Activated gamma-delta T cell treated with Interleukin-2 at 50 U/mL for 16 hours (primary cell): Measurements from ENCODE around the gene CACNB2.

Experiments used
- DNase-seq: peaks from one replicate; pipeline ENCODE4 v3.0.0-alpha.2; 2020

Gene CACNB2

DNA sequence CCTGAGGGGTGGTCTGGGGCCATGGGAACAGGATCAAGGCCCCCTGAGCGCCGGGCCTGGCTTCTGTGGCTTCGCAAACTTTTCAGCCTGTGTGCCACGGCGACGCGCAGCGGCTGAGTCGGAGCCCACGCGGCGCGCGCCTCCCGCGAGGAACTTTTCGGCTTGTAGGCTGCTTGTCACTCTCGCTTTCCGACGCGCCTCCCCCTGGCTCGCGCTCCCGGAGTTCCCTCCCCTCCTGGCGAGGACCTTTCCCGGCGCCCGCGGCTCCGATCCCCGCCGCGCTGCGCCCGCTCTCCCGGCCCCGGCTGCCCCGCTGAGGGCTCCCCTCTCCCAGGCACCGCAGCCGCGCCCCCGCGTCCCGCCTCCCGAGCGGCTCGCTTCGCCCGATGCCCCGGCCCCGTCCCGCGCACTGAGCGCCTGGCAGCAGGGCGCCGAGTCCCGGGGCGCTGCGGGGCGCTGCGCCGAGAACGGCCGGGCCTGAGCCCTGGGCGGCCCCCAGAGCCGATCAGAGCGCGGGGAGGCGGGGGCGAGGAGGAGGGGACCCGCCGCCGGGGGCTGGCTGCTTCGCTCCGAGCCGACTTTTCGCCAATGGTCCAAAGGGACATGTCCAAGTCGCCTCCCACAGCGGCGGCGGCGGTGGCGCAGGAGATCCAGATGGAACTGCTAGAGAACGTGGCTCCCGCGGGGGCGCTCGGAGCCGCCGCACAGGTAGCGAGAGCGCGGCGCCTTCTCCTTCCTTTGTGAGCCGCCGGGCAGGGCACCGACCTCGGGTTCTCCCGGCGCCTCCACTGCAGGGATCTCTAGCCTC, at the start of gene CACNB2:
Gene CACNB2 (plus strand): TSS at position 276 of the 808 bp plus-strand sequence.
- no peak for DNase-seq

DNA sequence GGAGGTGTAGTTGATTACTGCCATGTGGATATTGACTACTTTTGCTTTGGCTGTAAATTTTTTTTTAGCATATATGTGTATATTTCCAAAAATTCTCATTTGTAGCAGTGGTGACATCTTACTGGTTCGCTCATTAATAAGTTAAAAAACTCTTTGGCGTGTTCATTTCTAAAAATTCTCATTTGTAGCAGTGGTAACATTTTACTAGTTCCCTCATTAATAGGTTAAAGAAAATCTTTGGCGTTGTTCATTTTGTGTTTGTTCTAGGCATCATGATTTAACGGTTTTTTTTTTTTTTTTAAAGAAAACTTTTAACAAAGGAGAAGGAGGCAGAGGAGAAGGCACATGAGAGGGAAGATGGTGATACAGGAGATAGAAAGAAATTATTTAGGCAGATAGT, 45.9 kb upstream of the CACNB2 start:
- no peak for DNase-seq

DNA sequence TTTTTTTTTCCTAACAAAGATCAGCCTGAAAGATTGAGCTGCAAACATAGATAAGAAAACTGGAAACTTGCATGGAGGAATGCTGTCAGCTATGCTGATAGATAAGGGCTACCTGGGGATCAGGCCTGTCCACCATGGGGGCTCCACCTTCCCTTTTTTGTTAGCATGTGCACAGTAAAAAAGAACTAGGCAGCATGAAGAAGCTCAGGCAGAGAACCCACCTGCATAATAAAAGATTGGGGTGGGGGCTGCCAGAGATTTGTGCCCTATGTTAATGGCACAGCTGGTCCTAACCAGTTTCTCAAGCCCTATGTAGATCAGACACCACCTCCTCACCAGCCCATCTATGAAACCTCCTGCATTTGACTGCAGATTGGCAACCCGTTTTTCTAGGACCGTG, 45.4 kb upstream of the CACNB2 start:
- no peak for DNase-seq

DNA sequence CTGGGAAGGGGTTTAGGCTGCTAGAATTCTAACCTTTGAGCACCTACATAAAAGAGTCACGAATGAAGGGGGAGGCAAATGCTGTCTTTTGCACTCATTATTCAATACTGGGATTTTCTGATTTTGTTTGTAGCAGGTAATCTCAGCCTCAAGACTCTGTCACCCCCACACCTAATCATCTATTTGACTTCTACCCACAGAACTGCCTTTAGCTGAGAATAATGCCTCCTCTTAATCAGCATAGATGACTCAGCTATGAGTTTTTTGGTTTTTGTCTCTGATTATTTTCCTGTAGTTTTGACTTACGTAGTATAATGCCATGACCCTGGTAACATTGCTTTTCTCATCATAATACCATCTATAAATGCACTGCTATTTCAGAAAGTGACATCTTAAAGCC, 42.7 kb upstream of the CACNB2 start:
- no peak for DNase-seq

DNA sequence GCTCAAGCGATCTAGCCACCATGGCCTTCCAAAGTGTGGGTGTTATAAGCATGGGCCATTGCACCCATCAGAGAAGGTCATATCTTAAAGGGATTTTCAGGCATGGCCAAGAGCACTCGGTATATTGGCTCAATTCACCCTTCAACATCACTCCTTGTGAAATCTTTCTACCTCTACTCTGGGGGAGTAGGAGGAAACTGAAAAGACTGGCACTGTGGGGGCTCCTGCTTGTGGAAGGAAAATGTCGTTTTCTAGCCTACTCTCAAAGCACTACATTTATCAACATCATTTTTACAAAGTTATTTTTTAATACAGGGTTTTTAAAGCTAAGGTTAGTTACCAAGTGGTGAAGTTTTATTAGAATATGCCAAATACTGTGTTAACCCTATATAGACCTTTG, 42.0 kb upstream of the CACNB2 start:
- no peak for DNase-seq

DNA sequence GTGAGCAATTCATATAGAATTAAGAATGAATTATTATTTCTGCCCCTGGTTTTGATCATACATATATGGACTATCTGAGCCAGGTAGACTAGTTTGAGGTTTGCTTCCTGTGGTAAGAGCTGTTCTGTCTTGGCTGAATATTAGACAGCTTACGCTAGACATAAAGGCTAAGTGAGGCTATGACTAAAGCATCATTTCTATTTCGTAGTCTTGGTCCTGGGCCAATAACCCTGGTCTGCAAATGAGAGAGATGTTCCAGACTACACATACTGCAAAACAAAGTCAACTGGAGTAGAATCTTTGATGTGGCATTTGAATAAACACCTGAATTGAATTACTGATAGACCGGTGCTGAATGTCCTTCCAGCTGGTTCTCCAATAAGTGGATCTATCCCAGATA, 40.8 kb upstream of the CACNB2 start:
- no peak for DNase-seq

DNA sequence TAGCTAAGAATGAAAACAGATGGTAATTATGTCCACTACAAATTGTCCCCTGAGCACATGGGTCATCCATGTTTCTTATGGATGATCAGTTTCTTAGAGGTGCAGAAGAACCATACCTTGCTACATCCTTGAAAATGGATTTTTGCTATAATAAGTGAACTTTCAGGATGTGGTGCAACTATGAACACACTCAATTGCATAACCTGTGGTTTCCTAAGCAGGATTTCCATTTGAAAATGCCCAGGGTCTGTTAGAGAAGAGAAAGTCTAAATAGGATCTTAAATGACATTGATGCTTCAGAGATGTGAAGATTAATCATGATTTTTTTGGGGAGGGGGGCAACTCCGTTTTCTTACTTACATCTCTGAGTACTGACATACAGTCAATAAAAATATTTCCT, 39.6 kb upstream of the CACNB2 start:
- no peak for DNase-seq

DNA sequence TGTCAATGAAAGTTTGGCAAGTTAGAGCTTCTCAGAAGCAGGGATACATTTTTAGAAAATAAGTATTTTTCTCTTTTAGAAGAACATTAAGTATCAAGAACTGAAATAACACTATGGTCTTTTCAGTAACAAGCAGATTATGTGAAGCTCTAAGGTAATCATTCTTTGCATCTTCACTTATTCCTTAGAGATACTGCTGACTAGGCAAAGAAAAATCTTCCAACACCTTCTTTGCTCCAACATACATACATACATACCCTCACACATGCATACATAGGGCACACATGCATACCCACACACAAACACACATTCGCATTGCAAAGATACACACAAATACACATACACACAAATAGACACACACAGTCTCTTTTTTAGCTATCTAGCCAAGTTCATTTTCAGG, 37.8 kb upstream of the CACNB2 start:
- DNase-seq = no peak

DNA sequence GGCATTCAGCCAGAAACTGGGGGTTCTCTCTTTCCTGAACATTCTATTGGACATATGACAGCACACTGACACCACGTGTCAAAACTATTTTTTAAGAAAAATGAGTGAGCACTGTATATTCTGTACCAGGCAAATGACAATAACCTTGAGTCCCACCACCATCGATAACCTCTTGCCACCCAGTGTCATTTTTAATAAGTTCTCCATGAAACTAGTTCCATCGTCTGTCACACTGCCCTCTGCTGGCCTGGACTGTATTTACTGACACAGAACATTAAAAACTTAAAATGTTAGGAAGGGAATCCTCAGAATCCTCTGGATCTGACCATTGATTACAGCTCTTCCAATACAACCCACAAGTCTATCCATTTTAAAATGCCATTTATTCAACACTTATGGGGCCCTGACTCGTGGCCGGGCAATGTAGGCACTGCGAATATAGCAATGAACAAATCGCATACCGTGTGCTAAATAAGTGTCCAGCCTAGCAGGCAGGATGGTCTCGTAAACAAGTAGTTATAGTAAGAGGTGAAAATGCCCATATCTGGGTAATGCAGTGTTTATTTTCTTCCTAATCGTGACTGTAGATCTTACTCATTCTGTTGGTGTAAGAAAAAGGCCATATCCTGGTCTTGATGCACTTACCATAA, 35.9 kb upstream of the CACNB2 start:
- DNase-seq = peak; percentile 27

DNA sequence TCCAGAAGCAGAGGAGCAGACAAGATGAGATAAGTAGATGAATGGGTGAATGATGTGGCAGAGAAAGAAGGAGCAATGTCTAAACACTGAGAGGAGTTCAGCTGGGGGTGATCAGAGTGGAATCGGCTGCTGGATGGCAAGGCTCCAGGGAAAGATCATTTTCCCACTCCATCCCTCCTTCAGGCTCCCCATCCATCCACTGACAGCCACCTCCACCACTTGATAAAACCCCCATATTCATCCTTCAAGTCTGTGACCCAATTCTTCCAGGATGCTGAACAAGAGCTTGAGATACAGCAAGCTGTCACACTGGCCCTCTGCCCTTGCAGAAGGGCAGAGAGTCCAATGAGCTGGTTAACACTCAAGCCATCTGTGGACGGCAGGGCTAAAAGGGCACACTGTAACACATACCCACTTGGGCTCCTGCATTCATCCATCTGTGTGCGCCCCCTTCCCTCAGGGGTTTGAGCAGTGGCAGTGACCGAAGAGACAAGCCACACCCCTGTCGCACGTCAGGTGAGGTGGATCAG, 30.8 kb upstream of the CACNB2 start:
- DNase-seq = no peak

DNA sequence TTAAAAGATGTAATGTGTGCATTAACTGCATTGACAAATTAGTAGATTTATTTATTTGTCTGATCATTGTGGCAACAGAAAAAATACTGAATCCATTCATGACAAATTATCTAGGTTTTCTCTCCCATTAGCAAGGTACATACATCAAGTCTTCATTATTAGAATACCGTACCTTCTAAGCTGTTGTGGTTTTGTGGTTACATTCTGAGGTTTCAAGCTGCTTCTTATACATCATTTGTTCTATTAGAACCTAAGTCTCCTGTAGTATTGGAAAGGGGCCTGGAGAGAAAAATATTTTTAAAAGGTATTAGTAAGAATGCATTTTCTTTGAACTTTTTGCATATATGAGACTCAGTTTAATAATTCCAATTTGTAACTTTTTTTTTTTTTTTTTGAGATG, 26.3 kb upstream of the CACNB2 start:
- no peak for DNase-seq

DNA sequence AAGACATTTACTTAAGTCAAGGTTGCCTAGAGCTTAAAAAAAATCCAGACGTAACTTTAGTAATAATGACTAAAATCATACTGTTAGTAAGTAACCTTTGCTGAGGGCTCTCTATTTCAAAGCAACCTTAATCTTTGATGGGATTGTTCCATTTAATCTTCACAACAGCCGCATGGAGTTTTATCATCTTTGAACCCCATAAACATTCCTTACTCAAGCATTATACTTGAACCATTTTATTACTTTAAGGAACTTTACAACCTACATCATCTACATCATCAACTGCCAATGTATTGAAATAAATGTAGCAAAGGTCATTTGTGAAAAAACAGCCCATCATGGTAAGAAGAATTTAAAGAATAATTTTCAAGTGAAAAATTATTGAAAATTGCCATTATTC, 22.9 kb upstream of the CACNB2 start:
- no peak for DNase-seq

DNA sequence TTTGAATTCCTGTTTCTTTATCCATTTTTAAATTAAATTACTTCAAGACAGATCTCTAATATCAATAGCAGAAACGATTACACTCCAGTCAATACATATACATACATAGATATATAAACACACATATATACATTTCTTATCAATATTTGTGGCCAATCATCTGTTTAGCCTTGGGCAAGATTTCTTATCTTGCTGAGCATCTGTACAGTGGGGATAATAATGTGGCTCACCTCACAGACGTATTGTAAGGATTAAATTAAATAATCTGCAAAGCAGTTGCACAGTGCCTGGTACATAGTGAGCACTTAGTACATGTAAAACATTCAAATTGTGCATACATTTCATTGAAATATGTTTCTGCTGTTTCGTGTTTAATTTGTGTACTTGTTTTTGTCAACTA, 17.5 kb upstream of the CACNB2 start:
- no peak for DNase-seq

DNA sequence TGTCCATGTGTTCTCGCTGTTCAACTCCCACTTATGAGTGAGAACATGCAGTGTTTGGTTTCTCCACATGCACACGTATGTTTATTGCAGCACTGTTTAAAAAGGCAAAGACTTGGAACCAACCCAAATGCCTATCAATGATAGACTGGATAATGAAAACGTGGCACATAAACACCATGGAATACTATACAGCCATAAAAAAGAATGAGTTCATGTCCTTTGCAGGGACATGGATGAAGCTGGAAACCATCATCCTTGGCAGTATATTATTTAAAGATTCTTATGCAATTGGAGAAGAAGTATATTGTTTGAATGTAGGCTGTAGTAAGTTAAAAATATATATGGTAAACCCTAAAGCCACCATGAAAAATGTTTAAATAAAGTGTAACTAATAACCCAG, 7.2 kb upstream of the CACNB2 start:
- no peak for DNase-seq

DNA sequence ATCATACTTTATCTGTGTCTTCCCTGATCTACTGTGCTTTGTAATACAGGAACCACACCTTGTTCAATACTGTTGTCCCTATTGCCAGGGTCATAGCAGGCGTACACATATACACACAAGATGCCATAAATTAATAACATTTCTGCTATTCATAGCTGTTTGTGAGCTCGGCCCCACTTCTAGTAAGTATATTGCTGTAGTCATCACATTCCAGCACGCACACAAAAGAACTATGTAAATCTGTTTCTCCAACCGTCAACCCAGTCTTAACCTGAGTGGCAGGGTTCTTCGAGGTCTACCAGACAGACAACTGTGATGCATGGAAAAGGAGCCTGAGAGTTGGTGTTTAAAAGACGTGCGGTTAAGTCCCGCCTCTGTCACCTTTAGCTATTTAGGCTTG, 5.7 kb upstream of the CACNB2 start:
- DNase-seq = no peak

DNA sequence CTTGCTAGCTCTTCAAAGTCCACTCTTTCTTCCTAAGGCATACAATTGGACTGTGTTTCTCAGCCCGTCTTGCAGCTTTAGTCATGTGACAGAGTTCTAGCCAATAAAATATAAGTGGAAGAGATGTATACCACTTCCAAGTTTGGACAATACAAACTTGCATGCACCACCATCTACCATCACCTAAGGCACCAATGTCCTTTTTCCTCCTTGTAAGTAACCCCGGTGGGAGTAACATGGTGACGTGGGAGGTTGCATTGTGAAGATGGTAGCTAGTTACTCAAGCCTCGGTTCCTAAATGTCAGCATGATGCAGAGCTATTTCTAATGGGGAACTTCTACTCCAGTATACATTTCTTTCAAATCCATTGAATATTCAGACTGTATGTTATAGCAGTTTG, 5.3 kb upstream of the CACNB2 start:
- DNase-seq = no peak

DNA sequence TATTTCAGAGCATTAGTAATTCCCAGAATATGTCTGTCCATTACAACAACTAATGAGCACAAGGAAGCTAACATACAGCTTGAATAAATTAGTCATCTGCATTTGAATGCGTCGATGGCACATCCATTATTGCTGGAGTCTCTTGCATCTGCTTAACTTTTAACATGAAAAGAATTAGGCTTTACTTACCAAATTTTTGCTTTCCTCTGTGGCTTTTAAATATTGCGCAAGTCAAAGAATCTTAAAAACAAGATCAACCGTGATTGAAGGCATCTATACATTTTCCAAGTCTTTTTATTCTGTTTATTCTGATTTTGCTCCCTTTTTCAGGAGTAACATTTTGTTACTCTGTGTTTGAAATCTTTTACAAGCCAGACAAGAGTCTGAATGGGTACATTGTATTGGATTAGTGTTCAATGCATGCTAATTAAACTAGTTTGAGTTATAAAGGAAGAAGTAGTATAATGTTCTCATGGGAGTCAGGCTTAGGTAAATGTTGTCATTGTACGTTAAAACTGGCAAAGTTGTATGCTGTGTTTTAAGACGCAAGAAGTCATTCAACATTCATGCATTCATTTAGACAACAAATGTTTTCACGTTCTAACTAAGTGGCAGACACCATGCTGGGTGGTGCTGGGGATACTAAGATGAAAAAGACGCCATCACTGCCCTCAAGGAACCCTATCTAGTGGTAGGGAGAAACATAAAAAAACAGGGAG, 4.0 kb upstream of the CACNB2 start:
- no peak for DNase-seq

DNA sequence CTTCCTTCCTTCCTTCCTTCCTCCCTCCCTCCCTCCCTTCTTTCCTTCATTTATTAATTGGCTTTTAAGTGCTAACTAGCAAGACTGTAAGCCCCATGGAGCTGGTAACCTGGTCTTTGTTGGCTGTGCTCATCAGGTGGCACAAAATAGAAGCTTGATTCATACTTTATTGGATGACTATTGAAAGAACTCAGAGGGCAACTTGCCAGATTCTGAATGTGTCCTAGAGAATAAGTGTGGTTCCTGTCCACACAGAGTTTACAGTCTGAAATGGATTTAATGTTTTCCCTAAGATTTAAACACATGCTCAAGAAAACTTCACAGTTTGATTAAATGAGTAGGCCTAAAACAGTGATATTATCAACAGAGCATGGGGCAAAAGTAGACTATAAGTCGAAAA, 3.1 kb upstream of the CACNB2 start:
- no peak for DNase-seq

DNA sequence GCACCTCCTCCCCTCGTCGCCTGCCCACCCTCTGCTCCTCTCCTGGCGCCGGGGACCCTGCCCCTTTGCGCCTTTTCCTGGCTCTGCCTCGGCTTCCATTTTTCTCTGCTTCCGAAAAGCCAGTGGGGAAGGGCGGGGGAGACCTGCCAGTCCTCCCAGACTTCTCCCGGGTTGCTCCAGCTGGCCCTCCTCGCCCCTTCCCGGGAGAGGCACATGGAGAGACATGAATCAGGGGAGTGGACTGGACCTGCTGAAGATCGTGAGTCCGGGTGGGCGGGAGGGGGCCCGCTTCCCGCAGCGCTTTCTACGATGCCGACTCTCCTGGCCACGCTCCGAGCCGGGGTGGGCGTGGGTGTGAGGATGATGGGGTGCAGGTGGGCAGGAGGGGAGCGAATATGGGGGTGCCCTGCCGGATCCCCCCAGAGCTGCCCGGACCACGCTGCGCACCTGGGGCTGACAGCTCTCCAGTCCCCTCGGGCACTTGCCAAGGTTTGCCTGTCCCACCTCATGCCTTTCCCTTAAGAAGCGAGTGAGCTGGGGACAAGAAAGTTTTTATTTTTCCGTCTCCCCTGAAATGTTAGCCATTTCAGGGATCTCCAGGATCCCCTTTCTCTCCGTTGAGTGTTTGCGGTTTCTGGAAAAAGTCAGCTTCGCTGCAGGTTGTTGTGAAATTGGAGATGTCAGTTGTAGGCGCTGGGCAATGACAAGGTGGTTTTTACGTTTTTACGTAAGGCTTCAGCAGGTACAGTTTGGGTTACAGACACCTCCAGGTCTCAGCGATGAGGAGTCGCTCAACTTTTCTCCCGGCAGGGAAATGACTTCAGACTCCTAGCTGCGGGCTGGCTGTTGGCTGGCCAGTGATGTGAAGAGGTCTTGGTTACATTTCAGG, 977 bp downstream of the CACNB2 start:
- DNase-seq = no peak

DNA sequence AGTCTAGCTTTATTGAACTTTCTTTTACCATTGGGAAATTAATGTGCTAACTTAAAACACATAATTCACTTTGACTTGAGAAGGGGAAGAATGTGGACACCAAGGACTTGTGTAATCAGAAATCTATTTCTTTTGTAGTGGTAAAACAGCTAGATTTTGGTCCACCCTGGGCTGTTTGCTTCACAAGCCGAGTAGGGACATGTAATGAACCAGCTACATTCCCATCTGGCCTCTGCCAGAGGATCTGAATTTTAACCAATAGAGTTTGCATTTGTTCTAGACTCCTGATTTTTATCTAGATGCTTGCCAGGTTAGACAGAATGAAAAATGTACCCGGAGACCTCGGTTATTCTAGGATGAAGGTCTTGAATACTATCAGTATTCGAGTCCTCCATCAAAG, 1.9 kb downstream of the CACNB2 start:
- DNase-seq = no peak

DNA sequence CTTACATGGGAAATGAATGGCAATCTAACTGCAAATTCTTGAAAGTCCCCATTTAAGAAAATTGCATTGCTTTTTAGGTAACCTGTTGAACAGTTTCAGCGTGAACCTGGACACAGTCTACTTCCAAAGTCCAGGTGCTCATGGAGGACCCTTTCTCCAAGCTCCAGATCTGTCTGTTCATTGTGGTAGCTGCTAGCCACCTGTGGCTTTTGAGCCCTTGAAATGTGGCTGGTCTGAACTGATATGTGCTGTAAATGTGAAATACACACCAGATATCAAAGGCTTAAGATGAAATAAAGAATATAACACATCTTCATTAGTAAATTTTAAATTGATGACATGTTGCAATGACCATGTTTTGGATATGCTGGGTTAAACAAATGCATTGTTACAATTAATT, 4.2 kb downstream of the CACNB2 start:
- no peak for DNase-seq

DNA sequence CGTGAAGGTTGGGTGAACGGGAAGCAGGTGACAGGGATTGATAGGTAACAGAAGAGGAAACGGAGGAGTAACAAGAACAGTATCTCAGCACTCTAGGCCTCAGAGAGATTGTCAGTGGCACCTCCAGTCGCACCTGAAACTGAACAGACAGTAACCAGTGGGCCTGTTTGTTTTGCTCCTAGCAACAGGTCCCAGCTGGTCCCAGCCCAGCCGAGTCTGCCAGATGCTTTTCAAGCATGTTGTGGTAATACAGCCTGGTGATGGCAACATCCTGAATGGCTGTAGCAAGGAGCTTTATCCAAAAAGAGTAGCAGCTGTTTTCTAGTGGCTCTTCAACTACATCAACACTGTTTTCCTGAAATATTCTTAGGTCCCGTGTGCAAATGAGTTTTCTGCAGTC, 4.7 kb downstream of the CACNB2 start:
- DNase-seq = no peak

DNA sequence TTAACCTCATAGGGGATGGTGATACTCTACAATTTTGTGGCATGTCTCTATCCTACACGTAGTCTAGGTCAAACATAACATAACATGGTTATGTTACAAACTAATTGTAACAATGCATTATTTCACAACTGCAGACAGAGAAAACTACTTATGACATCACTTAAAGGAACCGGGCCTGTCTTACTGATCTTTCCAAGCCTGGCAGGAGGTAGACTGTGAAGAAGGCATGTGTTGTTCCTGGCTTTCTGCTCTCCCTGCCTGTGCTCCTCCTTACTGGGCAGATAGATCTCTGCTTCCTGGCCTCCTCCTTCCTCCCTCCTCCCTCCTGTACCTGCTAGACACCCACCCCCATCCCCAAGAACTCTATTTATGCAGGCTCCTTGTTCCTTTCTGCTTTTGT, 5.4 kb downstream of the CACNB2 start:
- no peak for DNase-seq
